Measurements from ENCODE around the gene GPER1.

The GPER1 gene

DNA sequence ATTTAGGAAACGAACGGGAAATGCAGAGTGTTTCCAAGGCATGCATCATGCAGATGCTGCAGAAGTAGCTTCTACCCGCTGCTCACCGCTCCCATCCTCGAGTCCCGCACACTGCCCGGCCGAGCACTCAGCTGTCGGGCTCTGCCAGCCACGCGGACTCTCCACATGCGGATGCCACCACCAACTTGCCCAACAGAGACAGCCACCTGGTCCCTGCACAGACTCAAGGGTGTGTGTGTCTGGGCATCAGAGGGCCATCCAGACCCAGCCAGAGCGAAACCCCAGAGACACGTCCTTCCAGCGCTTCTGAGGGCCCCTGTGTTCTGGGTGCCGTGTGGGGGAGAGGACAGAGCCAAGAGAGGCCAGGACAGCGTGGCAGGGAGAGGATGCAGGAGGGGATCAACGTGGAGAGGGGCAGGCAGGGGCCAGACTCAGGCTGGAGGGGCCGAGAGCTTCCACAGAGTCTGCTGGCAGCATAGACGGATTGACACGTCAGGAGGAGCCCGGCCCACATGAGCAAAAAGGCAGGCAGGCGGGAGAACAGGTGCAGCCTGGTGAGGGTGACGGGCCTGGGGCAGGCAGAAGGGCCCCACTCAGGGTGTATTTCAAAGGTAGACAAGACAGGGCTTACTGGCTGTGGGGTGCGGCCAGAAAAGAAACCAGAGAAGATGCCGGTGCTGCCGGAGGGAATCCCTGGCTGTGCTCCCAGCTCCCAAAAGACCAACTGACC, 18.3 kb downstream of the GPER1 start:
- Histone ChIP-seq H3K4me3 (ENCODE audit: insufficient read length, low read depth) (no peak overlapping the region), H3K9ac (ENCODE audit: insufficient read length, low read depth) (no peak overlapping the region), H3K27me3 (ENCODE audit: insufficient read depth, insufficient read length) (no peaks in the 10 kb centered on the region), H3K4me1 (ENCODE audit: insufficient read depth, insufficient read length) (peaks cover 11% of the 10 kb centered on the region), H3K9me3 (ENCODE audit: insufficient read depth, low read length) (no peaks in the 10 kb centered on the region), H3K36me3 (ENCODE audit: insufficient read depth, insufficient read length, low read length) (peaks cover 47% of the 10 kb centered on the region)
- DNase-seq (ENCODE audit: low read depth, low spot score): no peak
- no peak for TF ChIP-seq SUZ12 (IDR thresholded peaks at IDR 0.05; ENCODE audit: extremely low read depth, insufficient read depth, insufficient read length)
- no peak for TF ChIP-seq YY1 (IDR thresholded peaks at IDR 0.05; ENCODE audit: insufficient read depth, insufficient read length)
- no peak for TF ChIP-seq ZNF274 (IDR thresholded peaks at IDR 0.05; ENCODE audit: low read depth, low read length)

DNA sequence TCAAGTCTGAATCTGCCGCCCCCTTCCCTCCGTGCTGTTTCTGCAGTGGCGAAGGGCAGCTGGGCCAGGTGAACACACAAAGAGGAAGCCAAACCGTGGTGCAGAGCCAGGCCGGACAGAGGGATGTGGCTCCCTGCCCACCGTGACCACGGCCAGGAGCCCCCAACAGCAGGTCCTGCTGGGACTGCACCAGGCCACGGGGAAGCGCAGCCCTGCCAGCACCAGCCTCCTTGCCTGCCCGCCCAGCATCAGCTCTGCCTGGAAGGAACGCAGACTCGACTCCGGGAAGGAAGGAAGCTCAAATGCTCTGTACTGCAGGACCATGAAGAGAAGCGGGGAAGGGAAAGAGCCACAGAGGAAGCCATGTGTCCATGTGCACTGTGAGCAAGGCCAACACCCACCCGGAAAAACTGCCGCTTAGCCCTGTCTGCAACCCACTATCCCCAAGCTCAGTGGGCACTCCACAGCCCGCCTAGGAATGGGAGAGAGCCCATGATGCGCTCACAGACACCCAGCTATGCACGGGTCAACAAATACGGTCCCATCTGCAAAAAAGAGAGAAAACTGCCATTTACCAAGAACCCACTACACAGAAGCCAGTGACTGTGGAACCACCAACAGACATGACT, 19.0 kb downstream of the GPER1 start:
- H3K9me3 ChIP-seq (ENCODE audit: insufficient read depth, low read length): no peaks in the 10 kb centered on the region
- H3K27me3 ChIP-seq (ENCODE audit: insufficient read depth, insufficient read length): no peaks in the 10 kb centered on the region
- H3K36me3 ChIP-seq (ENCODE audit: insufficient read depth, insufficient read length, low read length): peaks cover 52% of the 10 kb centered on the region
- no peak for TF ChIP-seq ZNF274 (IDR thresholded peaks at IDR 0.05; ENCODE audit: low read depth, low read length)
- TF ChIP-seq YY1 (IDR thresholded peaks at IDR 0.05; ENCODE audit: insufficient read depth, insufficient read length): no peak
- no peak for TF ChIP-seq SUZ12 (IDR thresholded peaks at IDR 0.05; ENCODE audit: extremely low read depth, insufficient read depth, insufficient read length)
- H3K4me3 ChIP-seq (ENCODE audit: insufficient read length, low read depth): no peak overlapping the region
- H3K4me1 ChIP-seq (ENCODE audit: insufficient read depth, insufficient read length): peaks cover 5% of the 10 kb centered on the region
- DNase-seq (ENCODE audit: low read depth, low spot score): no peak
- H3K9ac ChIP-seq (ENCODE audit: insufficient read length, low read depth): no peak overlapping the region

DNA sequence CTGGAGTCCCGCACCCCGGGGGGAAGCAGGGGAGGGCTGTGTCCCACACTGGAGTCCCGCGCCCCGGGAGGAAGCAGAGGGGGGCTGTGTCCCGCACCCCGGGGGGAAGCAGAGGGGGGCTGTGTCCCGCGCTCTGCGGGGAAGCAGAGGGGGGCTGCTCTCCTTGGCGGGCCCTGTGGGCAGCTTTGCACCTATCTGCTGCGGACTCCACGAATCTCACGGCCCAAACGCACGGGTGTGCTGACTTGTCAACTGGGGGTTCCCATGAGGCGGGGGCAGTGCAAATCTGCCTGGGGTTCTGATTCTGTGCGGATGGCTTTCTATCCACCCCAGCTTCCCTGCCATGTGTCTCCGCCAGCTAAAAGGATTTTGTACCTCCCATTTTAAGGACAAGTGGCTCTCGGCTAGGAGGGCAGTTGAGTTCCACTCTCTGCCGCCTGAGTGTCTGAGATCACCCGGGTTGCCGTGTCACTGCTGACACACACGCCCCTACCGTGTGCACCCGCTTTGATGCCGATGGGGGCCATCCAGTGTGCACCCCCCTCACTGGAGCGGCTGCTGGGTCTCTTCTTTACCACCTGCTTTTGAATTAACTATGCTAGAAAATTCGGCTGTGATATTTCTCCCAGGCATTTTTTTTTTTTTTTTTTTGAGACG, 20.5 kb downstream of the GPER1 start:
- Histone ChIP-seq H3K9ac (ENCODE audit: insufficient read length, low read depth) (no peak overlapping the region), H3K27me3 (ENCODE audit: insufficient read depth, insufficient read length) (no peaks in the 10 kb centered on the region), H3K36me3 (ENCODE audit: insufficient read depth, insufficient read length, low read length) (peaks cover 63% of the 10 kb centered on the region), H3K9me3 (ENCODE audit: insufficient read depth, low read length) (no peaks in the 10 kb centered on the region), H3K4me1 (ENCODE audit: insufficient read depth, insufficient read length) (peaks cover 5% of the 10 kb centered on the region), H3K4me3 (ENCODE audit: insufficient read length, low read depth) (no peak overlapping the region)
- no peak for DNase-seq (ENCODE audit: low read depth, low spot score)
- TF ChIP-seq ZNF274 (IDR thresholded peaks at IDR 0.05; ENCODE audit: low read depth, low read length) (no peak), YY1 (IDR thresholded peaks at IDR 0.05; ENCODE audit: insufficient read depth, insufficient read length) (no peak), SUZ12 (IDR thresholded peaks at IDR 0.05; ENCODE audit: extremely low read depth, insufficient read depth, insufficient read length) (no peak)

DNA sequence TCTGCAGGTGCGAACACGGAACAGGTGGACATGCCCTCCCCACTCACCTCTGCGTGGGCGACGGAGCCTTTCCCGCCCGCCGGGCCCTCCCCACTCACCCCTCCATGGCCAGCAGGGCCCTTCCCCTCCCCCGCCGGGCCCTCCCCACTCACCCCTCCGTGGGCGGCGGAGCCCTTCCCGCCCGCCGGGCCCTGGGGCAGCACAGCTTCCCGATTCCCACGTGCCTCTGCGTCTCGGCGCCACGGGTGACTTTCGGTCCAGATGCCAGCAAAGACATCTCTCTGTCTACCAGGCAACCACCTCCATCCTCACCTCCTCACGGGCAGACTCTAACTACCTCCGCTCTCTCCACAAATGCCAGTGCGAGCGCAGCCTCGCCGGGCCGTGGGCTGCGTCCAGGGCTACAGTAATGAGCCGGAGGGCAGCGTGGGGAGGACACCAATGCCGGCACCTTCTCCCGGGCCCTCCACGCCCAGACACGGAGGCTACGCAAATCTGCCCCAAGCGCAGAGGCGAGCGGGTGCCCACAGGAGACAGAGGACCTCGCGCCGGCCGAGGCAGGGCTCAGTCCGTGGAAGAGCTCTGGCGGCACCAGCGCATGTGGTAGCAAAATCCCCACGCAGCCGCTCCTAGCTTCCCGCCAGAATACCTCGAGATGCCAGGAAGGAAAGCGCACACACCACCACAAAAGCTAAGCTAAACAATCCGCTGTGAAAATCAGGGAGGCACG, 21.8 kb downstream of the GPER1 start:
- no peaks in the 10 kb centered on the region for H3K9me3 ChIP-seq (ENCODE audit: insufficient read depth, low read length)
- no peak overlapping the region for H3K9ac ChIP-seq (ENCODE audit: insufficient read length, low read depth)
- no peak for DNase-seq (ENCODE audit: low read depth, low spot score)
- H3K4me3 ChIP-seq (ENCODE audit: insufficient read length, low read depth): no peak overlapping the region
- TF ChIP-seq YY1 (IDR thresholded peaks at IDR 0.05; ENCODE audit: insufficient read depth, insufficient read length) (no peak), SUZ12 (IDR thresholded peaks at IDR 0.05; ENCODE audit: extremely low read depth, insufficient read depth, insufficient read length) (no peak), ZNF274 (IDR thresholded peaks at IDR 0.05; ENCODE audit: low read depth, low read length) (no peak)
- H3K27me3 ChIP-seq (ENCODE audit: insufficient read depth, insufficient read length): no peaks in the 10 kb centered on the region
- peaks cover 62% of the 10 kb centered on the region for H3K36me3 ChIP-seq (ENCODE audit: insufficient read depth, insufficient read length, low read length)
- peaks cover 5% of the 10 kb centered on the region for H3K4me1 ChIP-seq (ENCODE audit: insufficient read depth, insufficient read length)

DNA sequence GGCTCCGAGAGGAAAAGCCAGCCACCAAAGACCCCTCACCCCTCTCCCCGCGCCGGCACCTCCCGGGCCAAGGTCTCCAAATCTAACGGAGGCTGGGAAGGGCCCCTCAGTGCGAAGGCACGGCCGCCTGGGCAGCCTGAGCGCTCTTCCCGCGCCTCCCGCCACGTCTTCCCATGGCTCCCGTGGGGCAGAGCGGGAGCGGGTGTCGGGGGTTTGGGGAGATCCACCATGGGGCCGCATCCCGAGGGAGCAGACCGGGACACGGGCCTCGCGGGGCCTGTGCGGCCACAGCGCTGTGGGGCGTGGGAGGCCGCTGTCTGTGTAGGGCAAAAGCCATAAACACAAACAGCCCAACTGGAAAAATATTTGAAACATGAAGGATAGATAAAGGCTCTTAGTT, 22.4 kb downstream of the GPER1 start:
- TF ChIP-seq YY1 (IDR thresholded peaks at IDR 0.05; ENCODE audit: insufficient read depth, insufficient read length) (no peak), ZNF274 (IDR thresholded peaks at IDR 0.05; ENCODE audit: low read depth, low read length) (no peak), SUZ12 (IDR thresholded peaks at IDR 0.05; ENCODE audit: extremely low read depth, insufficient read depth, insufficient read length) (no peak)

DNA sequence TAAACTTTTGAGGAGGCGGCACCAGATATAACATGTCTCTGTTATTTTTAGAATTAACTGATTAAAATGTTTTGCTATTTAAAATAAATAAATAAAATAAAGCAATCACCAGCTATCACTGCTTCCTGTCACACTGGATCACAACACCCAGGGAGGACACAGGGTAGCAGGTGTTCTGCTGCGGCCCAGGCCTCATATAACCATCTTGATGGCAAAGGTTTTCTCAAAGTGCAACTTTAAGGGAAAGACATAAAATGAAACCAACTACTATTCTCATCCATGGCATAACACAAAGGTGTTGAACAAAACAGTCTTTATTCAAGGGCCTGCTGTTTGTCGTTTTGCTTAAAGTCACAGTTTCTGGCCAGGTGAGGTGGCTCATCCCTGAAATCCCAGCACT, 23.2 kb downstream of the GPER1 start:
- no peak for TF ChIP-seq YY1 (IDR thresholded peaks at IDR 0.05; ENCODE audit: insufficient read depth, insufficient read length)
- Histone ChIP-seq H3K27me3 (ENCODE audit: insufficient read depth, insufficient read length) (no peaks in the 10 kb centered on the region), H3K4me1 (ENCODE audit: insufficient read depth, insufficient read length) (peaks cover 5% of the 10 kb centered on the region), H3K9me3 (ENCODE audit: insufficient read depth, low read length) (peaks cover 6% of the 10 kb centered on the region; the same call in 1 of the 2 replicates), H3K9ac (ENCODE audit: insufficient read length, low read depth) (no peak overlapping the region), H3K36me3 (ENCODE audit: insufficient read depth, insufficient read length, low read length) (peaks cover 69% of the 10 kb centered on the region), H3K4me3 (ENCODE audit: insufficient read length, low read depth) (no peak overlapping the region)
- no peak for DNase-seq (ENCODE audit: low read depth, low spot score)

More for the DNA sequence above, 22.4 kb downstream of the GPER1 start:
- no peak overlapping the region for H3K9ac ChIP-seq (ENCODE audit: insufficient read length, low read depth)
- H3K9me3 ChIP-seq (ENCODE audit: insufficient read depth, low read length): no peaks in the 10 kb centered on the region
- H3K4me1 ChIP-seq (ENCODE audit: insufficient read depth, insufficient read length): peaks cover 5% of the 10 kb centered on the region
- no peak for DNase-seq (ENCODE audit: low read depth, low spot score)
- peaks cover 64% of the 10 kb centered on the region for H3K36me3 ChIP-seq (ENCODE audit: insufficient read depth, insufficient read length, low read length)
- no peaks in the 10 kb centered on the region for H3K27me3 ChIP-seq (ENCODE audit: insufficient read depth, insufficient read length)
- H3K4me3 ChIP-seq (ENCODE audit: insufficient read length, low read depth): no peak overlapping the region

Data from NT2/D1 (cell line).